Endometrium (tissue), 2 donors: Measurements from ENCODE around the gene TNNI2.

ENCODE experiments used
- FAIRE-seq: peaks from 2 replicates; lab custom pipeline; 2012; peaks lifted over from hg19 to GRCh38; lab: Jason Lieb, UNC
- donor health status: control.
- donor health status: control.

The TNNI2 gene

DNA sequence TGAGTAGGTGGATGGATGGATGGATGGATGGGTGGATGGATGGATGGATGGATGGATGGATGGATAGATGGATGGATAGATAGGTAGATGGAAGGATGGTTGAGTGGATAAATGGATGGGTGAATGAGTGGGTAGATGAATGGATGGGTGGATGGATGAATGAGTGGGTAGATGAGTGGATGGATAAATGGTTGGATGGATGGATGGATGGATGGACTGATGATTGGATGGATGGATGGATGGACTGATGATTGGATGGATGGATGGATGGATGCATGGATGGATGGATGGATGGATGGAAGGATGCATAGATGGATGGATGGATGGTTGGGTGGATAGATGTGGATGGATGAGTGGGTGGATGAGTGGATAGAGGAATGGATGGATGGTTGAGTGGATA lies 17.2 kb upstream of the TNNI2 start:
- FAIRE-seq: no peak

- no peak for FAIRE-seq
These were observed 16.0 kb upstream of the TNNI2 start for GRCh38 chr11:1822648-1823375.

- FAIRE-seq: no peak
These were observed 15.2 kb upstream of the TNNI2 start for GRCh38 chr11:1823376-1824220.

GRCh38 chr11:1824221-1825038 lies 14.4 kb upstream of the TNNI2 start:
- FAIRE-seq: no peak

- no peak for FAIRE-seq
These were observed 13.6 kb upstream of the TNNI2 start for GRCh38 chr11:1825039-1825740.

- FAIRE-seq: no peak
These were observed 12.9 kb upstream of the TNNI2 start for GRCh38 chr11:1825785-1826451.

DNA sequence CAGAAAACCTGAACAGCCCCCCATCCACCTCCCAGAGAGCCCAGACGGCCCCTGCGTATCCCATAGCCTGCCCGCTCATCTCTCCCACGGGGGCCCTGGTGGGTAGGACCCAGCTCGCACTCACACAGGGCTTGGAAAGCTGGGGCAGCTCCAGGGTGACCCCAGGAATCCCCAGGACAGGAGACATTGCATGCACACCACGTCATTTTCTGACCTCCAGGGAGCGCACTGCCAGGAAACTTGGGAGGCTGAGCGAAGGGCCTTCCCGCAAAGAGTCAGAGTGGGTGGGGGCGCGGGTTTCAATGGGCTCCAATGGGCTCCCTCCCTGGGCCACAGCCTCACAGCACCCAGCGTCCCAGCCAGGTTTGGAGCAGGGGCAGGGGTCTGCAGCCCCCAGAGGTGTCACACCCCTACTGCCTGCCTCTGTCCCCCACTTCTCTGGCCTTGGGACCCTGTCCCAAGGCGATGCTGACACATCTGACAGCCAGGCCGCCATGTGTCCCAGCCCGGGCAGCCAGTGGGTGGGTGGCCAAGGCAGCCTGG lies 12.2 kb upstream of the TNNI2 start:
- no peak for FAIRE-seq

DNA sequence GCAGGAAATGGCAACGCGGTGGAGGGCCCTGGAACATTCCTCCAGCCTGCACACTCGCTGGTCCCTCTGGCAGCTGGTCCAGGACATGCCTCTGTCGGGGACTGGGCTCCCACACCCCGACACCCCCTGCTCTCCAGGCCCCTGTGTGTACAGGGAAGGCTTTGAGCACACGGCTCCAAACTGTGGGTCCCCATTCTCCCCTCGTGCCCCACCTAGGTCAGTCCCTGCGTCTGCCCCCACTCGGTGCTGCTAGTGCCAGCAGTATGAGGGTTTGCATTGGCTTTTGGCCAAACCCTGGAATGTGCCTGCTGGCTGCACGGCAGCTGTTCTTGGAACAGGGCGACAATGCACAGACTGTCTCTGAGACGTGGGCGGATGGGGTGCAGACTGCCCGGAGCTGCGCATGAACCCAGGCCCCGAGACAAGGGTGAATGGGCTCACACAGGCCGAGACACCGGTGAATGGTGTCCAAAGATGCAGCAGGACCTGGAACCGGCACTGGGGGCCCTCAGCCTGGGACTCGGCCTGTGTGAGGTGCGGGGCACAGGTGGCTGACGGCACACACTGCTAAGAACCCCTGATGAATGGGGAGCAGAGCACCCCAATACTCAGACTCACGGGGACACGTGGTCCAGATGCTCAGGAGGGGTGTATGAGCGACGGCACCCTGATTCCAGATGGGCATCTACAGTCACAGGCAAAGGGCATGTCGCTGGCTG lies 11.5 kb upstream of the TNNI2 start:
- no peak for FAIRE-seq

GRCh38 chr11:1827931-1828330 lies 10.8 kb upstream of the TNNI2 start:
- FAIRE-seq: no peak

GRCh38 chr11:1828542-1828941 lies 10.2 kb upstream of the TNNI2 start:
- no peak for FAIRE-seq

- FAIRE-seq: no peak
These were observed 9.6 kb upstream of the TNNI2 start for GRCh38 chr11:1829039-1829820.

DNA sequence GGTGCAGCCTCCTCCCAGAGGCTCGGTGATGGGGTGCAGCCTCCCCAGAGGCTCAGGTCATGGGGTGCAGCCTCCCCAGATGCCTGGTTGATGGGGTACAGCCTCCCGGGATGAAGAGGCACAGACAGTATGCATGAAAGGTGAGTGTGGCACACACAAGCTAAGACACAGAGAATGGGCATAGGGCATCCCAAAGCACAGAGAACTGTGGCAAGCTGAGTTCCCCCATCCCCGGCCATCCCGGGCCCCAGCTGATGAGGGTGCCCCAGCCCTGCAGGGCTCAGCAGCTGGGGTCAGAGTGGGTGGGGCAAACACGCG lies 8.8 kb upstream of the TNNI2 start:
- no peak for FAIRE-seq

DNA sequence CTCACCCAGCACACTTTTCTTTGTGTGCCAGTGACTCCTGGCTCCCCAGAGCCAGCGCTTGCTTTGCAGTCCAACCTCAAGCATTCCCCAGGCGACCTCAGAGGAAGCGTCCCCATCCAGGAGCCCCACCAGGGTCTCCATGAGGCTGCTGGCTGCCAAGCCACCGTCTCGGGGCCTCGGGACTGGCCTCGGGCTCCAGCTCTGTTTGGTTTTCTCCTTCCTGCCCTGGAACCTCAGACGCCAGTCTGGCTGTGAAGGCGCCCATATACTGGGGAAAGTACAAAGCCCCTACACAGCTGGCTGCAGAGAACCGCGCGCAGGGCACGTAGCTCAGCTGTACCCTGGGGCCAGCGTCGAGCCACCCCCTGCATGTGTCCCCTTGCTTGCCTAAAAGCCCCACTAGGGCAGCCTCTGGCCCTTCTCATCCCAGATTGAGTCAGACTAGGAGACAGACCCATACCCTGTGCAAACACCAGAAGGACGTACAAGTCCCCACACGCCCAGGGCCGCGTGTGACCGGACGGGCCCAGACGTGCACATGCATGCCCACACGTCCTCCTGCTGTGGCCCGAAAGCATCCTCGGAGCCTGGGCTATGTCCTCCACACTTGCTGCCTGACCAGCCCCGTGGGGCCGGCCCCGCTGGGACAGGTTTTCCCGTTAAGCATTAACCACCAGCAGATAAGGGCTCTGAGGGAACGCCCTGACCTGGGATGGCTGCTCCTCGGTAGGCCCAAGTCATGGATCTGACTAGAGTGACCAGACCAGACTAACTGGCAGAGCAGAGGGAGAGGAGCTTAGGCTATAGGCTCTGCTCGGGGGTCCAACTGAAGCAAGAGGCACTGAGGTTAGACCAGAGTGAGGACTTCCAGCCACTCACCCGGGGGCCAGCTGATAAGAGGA lies 8.2 kb upstream of the TNNI2 start:
- FAIRE-seq: no peak

GRCh38 chr11:1831338-1832210 lies 7.2 kb upstream of the TNNI2 start:
- FAIRE-seq: no peak

GRCh38 chr11:1832211-1832919 lies 6.4 kb upstream of the TNNI2 start:
- no peak for FAIRE-seq

GRCh38 chr11:1832920-1833295 lies 5.9 kb upstream of the TNNI2 start:
- FAIRE-seq: no peak

DNA sequence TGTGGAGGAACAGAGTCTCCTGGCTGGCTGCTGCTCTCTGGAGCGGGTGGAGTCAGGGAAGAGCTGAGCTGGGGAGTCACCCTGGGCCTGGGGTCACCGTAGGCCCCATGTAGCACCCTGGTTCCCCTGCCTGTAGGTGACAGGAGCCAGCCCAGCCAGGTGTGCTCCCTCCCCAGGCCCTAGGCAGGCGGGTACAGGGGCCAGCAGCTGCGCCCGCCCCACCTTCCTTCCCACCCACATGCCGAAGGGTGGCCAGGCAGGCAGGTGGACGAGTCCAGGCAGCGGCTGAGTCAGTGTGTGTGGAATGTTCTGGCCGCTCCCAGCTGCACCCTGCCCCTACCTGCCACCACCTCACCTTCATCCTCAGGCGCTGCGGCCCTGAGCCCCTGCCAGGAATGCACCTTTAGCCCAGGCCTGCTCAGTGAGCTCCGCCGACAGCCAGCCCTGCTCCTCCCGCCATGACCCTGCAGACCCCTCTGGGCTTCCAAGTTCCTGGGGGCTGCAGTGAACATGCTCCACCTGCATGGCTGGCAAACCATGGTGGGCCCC lies 4.6 kb upstream of the TNNI2 start:
- FAIRE-seq: no peak
